ENCODE data around the gene SPRYD3.
A peak's percentile ranks its signal among the peaks of the same experiment; 100 is the strongest.
"Not testable (repeated sequence)": the region's sequence is repeated elsewhere in the genome, so short reads cannot be mapped to it uniquely, and the experiment has no call there.

SPRYD3 gene

GRCh38 chr12:53051058-53051880 lies 27.9 kb downstream of the SPRYD3 start:
- no peak for DNase-seq (ENCODE audit: low read depth)

GRCh38 chr12:53050426-53051057 lies 28.6 kb downstream of the SPRYD3 start:
- DNase-seq (ENCODE audit: low read depth), result no peak

GRCh38 chr12:53049571-53050318 lies 29.4 kb downstream of the SPRYD3 start, which contains the start of gene TNS2:
TSS of gene TNS2 (plus strand) at chr12:53050065. CDS start at chr12:53050186, 121 bp downstream.
- DNase-seq (ENCODE audit: low read depth), result no peak

- no peak for DNase-seq (ENCODE audit: low read depth)
These were observed 30.3 kb downstream of the SPRYD3 start for GRCh38 chr12:53048780-53049401.

GRCh38 chr12:53048033-53048779 lies 31.0 kb downstream of the SPRYD3 start:
- DNase-seq (ENCODE audit: low read depth), result no peak

GRCh38 chr12:53047221-53048032 lies 31.8 kb downstream of the SPRYD3 start:
- peak; percentile 36 for DNase-seq (ENCODE audit: low read depth)

- DNase-seq (ENCODE audit: low read depth), result no peak
These were observed 32.5 kb downstream of the SPRYD3 start for GRCh38 chr12:53046655-53047220.

- no peak for DNase-seq (ENCODE audit: low read depth)
These were observed 33.5 kb downstream of the SPRYD3 start for GRCh38 chr12:53045696-53046045.

- no peak for DNase-seq (ENCODE audit: low read depth)
These were observed 34.1 kb downstream of the SPRYD3 start for GRCh38 chr12:53044896-53045695.

- no peak for DNase-seq (ENCODE audit: low read depth)
These were observed 35.1 kb downstream of the SPRYD3 start for GRCh38 chr12:53044052-53044581.

GRCh38 chr12:53042607-53043454 lies 36.4 kb downstream of the SPRYD3 start:
- no peak for DNase-seq (ENCODE audit: low read depth)

GRCh38 chr12:53039851-53040250 lies 39.3 kb downstream of the SPRYD3 start:
- DNase-seq (ENCODE audit: low read depth), result no peak

GRCh38 chr12:53036802-53037201 lies 42.4 kb downstream of the SPRYD3 start:
- DNase-seq (ENCODE audit: low read depth), result no peak

GRCh38 chr12:53034459-53034858 lies 44.7 kb downstream of the SPRYD3 start:
- no peak for DNase-seq (ENCODE audit: low read depth)

GRCh38 chr12:53033832-53034231 lies 45.4 kb downstream of the SPRYD3 start:
- DNase-seq (ENCODE audit: low read depth), result not testable (repeated sequence)

- DNase-seq (ENCODE audit: low read depth), result no peak
These were observed 47.6 kb downstream of the SPRYD3 start for GRCh38 chr12:53031616-53032015.

- not testable (repeated sequence) for DNase-seq (ENCODE audit: low read depth)
These were observed 52.2 kb downstream of the SPRYD3 start for GRCh38 chr12:53027014-53027413.

GRCh38 chr12:53025250-53025649 lies 53.9 kb downstream of the SPRYD3 start:
- DNase-seq (ENCODE audit: low read depth), result no peak

All from stimulated activated CD8-positive, alpha-beta memory T cell treated with anti-CD3 and anti-CD28 coated beads, Interleukin-12 subunit alpha, Interleukin-12 subunit beta, amount 100 ng/mL, for 1 hour (primary cell).